Choroid plexus epithelial cell (primary cell): ENCODE results near the gene PRRX2.
"Not testable (repeated sequence)": the region's sequence is repeated elsewhere in the genome, so short reads cannot be mapped to it uniquely, and the experiment has no call there.

Source experiments
- DNase-seq: peaks from one replicate; pipeline ENCODE4 v3.0.0-alpha.2; 2010; ENCODE audit warnings: low read depth
- H3K4me3 ChIP-seq: 2 replicates; pipeline ENCODE4 v1.5.1; 2011; ENCODE audit warnings: low read depth, mild to moderate bottlenecking, control low read depth, low read length, moderate library complexity
- CTCF ChIP-seq: conservative IDR thresholded peaks from 2 replicates; pipeline ENCODE4 v1.5.1; 2011; ENCODE audit warnings: low read depth, mild to moderate bottlenecking, control low read depth, inconsistent platforms, low read length, moderate library complexity

Gene PRRX2

DNA sequence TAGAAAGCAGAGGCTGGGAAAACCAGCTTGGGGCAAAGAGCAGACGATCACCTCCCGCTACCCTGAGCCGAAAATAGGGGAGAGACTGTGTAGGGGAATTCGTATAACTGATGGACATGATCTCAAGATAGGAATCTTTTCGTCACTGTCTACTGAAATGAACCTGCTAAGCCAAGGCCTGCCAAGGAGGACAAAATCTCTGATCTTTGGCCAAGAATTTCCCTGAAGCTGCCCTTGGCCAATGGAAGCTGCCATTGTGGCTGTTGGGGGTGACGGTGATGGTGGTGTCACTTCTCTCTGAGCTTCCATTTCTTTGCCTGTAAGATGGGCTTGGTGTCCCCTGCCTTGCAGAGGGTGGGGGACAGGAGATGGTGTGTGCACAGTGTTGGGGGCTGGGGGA, 90.7 kb downstream of the PRRX2 start:
- no peak for TF ChIP-seq CTCF
- DNase-seq = no peak
- H3K4me3 ChIP-seq = no peak overlapping the region

DNA sequence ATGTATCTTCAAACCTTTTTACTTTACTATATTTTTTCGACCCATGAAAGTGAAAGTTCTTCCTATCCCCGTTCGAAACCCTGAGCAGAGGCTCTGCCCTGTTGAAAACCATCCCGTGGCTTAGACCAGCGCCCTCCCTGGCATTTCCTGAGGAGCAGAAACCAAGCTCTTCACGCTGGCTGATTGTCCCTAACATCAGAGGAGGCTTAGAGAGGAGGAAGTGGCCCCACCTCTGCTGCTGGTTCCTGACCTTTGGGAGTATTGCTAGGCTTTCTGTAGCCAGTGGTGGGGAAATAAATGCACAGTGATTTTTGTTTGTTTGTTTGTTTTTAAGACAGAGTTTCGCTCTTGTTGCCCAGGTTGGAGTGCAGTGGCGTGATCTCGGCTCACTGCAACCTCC, 91.6 kb downstream of the PRRX2 start:
- TF ChIP-seq CTCF = no peak
- H3K4me3 ChIP-seq = no peak overlapping the region
- no peak for DNase-seq

- TF ChIP-seq CTCF = no peak
- no peak overlapping the region for H3K4me3 ChIP-seq
- no peak for DNase-seq
Observed at GRCh38 chr9:129759319-129759718, 93.9 kb downstream of the PRRX2 start.

DNA sequence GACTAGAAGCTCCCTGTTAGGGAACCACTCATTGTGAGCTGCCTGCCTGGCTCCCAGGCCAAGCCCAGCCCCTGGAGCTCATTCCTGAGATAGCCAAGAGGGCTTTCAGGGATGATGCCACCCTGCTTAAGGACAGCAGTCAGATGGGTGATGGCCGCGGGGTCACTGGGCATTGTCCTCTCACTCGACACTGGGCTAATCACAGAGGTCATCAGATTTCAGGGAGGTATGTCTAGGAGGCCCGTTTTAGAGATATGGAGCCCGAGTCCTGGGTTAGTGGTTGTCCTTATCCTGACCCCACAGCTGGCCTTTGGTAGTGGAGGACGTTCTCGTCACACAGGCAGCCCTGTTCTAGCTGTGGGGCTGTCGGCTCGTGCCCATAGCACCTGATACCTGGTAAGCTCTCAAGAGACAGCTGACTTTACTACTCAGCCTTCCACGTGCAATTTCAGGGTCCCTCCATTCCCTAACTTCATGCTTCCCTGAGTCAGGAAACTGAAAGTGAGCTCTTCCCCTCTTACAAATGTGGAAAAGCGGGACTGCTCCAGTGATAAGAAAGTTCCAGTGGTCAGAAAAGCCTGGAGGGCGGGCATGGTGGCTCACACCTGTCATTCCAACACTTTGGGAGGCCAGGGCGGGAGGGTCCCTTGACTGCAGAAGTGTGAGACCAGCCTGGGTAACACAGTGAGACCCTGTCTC, 94.5 kb downstream of the PRRX2 start:
- TF ChIP-seq CTCF = no peak
- DNase-seq = no peak
- H3K4me3 ChIP-seq = no peak overlapping the region

GRCh38 chr9:129760784-129761183, 95.3 kb downstream of the PRRX2 start:
- not testable (repeated sequence) for DNase-seq, H3K4me3 ChIP-seq

DNA sequence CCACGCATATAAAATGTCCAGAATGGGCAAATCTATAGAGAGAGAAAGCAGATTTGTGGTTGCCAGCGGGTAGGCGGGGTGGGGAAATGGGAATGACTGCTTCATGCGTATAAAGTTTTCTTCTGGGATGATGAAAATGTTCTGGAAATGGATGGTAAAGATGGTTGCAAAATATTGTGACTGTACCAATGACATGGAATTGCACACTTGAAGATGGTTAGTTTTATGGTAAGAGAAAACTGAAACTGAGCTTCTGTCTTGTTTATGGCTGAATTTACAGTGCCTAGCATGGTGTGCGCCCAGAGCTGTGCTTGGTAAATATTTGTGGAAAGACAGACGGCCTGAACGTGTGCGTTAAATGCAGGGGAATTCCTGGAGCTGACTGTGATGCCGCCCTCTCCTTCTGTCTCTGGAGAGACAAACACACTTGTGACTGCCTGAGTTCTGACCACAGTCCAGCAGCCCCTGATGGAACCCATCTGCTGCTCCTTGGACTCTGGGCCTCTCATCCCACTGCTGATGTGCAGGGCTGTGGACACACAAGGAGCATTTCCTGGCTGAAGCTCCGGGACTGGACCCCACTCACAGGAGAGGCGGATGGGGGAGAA, 96.0 kb downstream of the PRRX2 start:
- no peak for TF ChIP-seq CTCF
- DNase-seq = peak; percentile 88
- H3K4me3 ChIP-seq = no peak overlapping the region

GRCh38 chr9:129761901-129762369, 96.5 kb downstream of the PRRX2 start:
- no peak overlapping the region for H3K4me3 ChIP-seq
- no peak for TF ChIP-seq CTCF
- peak; percentile 83 for DNase-seq

- not testable (repeated sequence) for H3K4me3 ChIP-seq
- DNase-seq = peak; percentile 96
Observed at GRCh38 chr9:129762370-129762984, 97.0 kb downstream of the PRRX2 start.
